Kidney tubule cell (primary cell): ENCODE measurements around the gene CCL23.
"Not testable (repeated sequence)": the region's sequence is repeated elsewhere in the genome, so short reads cannot be mapped to it uniquely, and the experiment has no call there.

Experiments
- DNase-seq: peaks from one replicate; pipeline ENCODE4 v3.0.0-alpha.2; 2018; ENCODE audit warnings: low spot score

CCL23 gene, protein sequence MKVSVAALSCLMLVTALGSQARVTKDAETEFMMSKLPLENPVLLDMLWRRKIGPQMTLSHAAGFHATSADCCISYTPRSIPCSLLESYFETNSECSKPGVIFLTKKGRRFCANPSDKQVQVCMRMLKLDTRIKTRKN

DNA sequence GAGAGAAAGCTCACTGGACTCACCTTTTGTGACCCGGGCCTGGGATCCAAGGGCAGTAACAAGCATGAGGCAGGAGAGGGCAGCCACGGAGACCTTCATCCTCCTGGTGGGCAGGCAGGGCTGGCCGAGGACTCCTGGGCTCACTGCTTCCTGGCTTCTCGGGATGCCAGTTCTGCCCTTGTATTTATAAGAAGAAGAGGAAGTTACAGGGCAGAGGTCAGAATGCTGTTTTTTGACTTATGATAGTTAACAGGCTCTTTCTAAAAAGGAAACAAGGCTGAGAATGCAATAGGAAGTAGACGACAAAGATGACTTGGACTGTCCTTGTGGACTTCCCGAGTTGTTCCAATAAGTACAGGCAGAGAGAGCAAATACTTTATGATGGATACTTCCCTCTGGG lies at the start of gene CCL23:
Gene CCL23 (minus strand): TSS at position 174 of the 400 bp plus-strand sequence. CDS start 75 bp downstream, at position 99.
- no peak for DNase-seq

DNA sequence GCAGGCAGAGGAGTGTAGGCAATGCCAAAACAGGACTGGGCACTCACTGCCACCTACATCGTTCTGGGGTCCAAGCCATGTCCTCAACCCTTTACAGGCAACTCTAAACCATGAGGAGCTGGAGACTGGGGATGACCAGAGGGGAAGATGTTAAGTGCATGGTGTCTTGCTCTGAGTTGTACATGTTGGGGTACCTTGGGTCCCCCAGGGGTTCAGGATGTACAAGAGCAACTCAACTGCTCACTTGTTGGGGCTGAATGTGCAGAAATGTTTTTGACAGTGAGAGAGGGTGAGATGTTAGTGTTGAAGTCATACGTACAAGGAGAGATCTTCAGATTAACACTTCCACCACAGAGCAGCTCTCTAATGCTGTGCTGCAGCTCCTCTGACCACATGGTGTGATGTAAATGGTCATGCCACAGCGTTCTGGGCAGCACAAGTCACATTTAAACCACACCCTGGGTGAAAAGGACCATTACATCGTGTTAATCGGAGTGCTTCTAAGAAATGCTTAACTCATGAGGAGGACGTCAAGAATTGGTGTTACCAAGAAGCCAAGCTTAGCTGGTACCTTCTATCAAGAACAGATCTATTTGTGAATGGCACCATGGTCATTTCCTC lies 48.7 kb upstream of the CCL23 start:
- DNase-seq, result no peak

DNA sequence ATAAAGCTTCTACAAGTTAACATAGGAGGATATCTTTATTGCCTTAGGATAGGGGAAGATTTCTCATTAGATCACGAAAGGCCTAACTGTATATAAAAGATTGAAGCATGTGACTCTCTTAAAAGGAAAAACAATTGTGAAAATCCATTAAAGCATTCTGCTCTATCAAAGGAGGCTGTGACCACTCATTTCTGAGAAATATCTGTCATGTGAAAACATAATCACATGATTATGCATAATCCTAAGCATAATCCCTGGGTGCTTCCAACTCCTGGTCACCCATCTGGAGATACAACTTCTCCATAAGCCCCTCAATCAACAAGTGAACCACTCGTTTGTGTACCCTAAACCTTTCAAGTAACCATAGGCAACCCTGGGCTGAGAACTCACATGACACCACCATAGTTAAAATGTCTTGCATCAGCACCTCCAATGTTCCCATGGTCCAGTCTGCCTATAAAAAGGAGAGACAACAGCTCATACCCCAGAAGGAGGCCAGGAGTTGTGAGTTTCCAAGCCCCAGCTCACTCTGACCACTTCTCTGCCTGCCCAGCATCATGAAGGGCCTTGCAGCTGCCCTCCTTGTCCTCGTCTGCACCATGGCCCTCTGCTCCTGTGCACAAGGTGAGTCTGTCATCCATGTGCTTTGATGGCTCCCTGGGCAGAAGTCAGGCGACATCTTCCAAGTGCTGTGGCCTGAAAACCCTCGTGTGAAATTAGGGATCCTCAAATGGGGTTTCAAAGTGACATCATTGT lies 46.2 kb upstream of the CCL23 start, which contains the start of gene CCL18:
Gene CCL18 (plus strand): TSS at position 487 of the 756 bp plus-strand sequence. CDS start 71 bp downstream, at position 558.
- no peak for DNase-seq

DNA sequence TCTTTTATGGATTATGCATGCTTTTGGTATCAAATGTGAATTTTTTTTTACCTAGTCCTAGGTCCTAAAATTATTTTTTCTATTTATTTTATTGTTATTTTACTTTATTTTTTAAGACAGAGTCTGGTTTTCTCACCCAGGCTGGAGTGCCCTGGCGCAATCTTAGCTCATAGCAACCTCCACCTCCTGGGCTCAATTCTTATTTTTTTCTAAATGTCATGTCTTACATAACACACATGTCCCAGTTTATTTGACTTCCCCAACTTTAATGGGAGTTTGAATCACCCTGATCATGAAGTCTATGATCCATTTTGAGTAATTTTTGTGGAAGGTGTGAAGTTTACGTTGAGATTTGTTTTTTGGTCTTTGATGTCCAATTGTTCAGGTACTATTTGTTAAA lies 43.0 kb upstream of the CCL23 start:
- no peak for DNase-seq

DNA sequence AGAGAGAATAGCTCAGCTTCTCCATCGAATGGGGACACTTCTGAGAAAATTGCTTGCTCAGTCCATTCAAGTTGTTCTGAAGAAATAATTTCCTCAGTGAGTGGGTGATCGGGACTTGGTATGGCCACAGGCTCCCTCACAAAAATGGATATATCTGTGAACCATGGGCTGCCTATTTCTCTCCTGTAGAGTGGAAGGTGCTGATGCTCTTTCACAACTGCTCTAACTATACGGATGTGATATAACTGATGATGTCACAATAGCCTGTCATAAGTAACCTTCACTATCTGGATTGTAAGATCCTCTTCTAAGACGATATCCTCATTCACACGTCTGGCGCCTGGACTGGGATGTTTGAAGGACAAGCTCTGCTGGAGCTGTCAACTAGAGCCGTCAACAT lies 41.6 kb upstream of the CCL23 start:
- DNase-seq, result no peak

DNA sequence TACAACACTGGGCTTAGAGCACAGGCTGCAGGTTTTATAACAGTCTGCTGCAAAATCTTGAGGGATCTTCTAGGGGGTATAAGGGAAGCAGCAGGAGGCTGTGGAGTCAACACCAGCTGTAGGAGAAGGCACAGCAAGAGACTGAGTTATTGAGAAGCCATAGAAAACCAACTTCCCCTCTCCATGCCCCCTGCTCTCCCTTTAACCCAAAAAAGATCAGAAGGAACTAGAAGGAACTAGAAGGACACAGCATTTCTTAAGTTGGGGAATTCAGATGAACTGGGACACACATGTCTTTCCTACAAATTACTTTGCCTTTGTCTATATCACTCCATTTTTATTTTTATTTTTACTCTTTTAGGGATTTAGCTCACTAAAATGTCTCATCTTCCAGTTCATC lies 40.1 kb upstream of the CCL23 start:
- DNase-seq, result no peak

DNA sequence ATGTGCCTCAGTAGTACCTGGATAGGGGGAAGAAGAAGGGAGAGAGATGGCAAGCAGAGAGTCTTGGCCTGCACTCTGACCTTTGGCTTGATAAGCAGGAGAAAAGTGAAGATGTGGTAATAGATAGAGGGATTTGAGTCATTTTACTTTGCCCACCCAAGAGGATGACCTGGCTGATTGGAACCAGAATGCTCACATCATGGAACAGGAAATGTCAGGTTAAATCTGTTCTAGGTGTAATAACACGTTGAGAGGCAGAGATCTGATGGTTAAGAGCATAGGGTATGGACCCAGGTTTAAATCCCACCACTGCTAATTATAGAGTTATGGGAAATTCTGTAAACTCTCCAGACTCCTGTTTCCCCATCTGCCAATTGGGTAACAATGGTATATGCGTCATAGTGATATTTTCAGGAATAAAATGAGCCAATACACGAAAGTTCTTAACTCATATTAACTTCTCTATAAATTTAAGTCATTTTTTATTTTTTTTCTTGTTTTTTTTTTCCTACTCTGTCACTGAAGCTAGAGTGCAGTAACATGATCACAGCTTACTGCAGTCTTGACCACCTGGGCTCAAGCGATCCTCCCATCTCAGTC lies 38.2 kb upstream of the CCL23 start:
- no peak for DNase-seq

DNA sequence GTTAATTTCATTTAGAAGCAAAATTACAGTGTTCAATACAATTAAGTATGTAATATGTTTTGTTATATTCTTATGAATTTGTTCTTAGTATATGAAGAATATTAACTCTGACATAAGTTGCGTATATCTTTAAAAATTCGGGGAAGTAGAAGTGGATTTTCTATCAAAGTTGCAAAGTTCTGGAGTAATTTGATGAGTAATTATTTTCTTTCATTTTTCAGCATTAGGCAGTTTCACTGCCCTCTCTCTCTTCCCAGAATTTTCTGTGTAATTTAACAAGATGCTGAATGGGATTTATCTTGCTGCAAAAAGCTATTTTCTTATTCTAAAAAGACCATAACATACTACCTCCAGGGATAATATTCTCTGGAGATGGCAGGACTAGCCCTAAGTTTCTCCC lies 37.4 kb upstream of the CCL23 start:
- no peak for DNase-seq

DNA sequence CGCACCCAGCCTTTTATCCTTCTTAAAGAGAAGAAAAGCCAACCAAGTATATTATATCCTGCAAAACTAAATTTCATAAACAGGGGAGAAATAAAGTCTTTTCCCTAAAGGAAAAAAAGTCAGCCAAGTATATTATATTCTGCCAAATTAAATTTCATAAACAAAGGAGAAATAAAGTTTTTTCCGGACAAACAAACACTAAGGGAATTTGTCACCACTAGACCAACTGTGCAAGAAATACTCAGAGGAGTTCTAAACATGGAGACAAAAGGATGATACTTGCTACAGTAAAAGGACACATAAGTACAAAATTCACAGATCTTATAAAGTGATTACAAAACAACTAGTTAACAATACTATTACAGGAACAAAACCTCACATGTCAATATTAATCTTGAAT lies 31.9 kb upstream of the CCL23 start:
- DNase-seq, result no peak

DNA sequence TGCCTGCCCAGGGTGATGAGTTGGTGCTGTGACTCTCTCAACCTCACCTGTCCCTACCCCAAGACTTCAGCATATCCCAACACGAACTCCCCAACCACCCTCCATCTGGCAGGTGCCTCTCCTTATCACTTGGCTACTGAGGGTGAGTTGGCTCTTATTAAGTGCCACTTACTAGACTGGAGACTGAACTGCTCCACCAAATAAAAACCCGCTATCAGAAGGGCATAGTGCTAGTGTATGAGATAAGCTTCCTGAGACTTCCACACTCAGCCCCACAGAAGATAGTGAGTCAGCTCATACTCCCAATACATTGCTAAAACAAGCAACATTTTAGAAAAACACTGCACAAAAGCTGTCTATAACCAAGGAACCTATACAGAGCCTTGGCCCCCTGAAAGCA lies 30.3 kb upstream of the CCL23 start:
- no peak for DNase-seq

DNA sequence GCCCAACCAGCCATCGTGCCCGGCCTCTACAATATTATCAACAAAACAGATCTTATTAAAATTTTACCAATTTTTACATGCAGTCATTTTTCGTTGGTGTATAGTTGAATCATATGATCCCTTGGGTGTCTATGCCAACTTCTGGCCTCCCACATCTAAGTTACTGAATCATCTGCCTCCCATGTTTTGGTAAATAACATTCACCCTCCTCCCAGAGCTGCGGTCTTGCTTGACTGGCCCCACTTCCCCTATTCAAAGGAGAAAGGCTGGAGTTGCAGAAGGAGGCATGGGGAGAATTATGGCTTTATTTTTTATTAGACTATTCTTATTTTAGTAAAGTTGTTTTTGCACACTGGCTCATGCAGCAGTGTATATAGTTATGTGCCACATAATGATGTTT lies 18.5 kb upstream of the CCL23 start:
- DNase-seq, result peak; percentile 20

DNA sequence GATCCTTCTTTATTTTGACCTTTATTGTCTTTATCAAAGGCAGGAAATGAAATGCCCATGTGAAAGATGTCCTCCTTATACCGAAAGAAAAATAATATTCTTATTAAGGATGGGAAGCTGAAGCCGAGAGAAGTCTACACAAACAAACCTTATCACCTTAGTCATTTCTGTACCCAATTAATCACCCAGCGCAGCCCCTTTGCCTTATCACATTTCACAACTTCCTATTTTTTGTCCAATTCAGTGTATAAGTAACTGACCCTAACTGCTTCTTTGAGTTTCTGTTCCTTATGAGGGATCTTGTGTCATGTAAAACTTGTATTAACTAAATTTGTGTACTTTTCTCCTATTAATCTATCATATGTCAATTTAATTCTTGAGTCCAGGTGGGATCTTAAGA lies 16.4 kb upstream of the CCL23 start:
- no peak for DNase-seq

DNA sequence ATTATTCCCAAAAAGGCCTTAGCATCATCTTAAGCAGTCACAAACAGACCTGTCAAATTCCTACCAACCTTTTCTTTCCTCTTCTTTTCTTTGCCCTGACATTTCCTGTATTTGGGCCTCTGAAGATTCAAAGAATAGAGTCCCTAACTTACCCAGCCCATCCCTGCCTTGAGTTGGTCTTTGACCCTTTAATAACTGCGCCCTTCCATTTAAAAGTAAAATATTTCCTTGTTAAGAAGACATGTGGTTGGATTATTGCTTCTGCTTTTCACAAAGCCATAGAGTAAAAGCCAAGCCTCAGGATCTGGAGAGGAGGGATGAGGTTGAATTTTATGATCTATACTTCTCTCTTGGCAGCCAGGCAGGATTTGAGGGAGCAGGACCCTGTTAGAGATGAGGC lies 13.2 kb upstream of the CCL23 start:
- DNase-seq, result no peak

DNA sequence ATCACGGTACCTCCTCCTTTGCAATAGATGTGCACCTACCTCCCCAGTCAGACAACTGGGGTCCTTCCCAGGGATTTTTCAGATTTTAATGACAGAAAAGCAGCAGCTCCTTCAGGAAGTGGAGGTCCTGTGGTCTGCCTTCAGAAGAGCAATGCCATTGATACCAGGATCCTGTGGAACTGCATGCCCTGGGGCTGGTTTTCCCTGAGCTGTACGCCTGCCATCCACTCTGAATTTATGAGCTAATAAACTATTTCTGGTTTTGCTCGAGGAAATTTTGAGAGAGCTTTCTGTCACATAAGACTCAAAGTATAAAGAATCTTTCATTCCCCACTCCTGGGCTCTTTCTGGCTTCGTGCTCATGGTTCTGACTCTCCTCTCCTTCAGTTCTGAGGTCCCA lies 10.0 kb upstream of the CCL23 start:
- DNase-seq, result no peak

DNA sequence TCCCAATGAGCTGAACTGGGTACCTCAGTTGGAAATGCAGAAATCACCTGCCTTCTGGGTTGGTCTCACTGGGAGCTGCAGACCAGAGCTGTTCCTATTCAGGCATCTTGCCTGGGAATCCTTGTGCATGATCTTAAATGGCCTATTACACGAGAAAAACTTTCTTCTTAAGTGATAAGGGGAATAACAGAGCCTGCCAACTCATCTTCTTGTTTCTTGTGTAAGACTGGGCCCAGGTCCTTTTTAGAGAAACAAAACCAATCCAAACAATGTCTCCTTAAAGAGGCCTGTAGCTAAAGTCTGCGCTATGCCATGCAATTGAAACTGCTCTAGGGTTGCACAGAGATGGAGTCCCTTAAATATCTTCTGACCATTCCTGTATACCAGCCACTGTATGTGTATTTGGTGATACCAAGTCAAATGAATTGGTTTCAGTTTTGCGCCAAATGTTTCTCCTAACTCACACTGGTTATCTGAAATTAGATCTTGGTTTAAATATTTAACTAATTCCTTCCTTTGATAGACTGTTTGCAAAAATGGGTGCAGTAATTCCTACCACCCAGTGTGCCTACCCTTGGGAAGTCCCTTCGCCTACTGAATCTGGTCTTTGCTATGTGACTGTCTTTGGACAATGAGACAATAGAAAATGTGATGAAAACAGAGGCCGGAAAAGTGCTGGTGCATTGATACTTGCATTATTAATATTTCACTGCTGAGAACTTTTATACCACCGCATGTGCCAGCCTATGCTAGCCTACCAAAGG lies 6.5 kb upstream of the CCL23 start:
- DNase-seq, result no peak

DNA sequence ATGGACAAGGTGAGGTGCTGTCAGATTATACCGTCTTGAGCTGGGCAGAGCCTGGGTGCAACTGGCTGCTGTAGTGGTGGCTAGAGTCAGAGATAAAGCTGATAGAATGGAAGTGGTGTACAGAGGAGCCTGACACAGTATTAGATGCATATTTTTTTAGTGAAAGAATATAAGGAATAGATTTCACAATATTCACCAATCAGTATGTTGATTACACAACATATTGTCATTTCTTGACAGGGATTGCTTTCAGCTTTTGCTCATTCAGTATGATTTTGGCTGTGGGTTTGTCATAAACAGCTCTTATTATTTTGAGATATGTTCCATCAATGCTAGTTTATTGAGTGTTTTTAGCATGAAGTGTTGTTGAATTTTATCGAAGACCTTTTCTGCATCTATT lies 1.7 kb upstream of the CCL23 start:
- DNase-seq, result no peak

DNA sequence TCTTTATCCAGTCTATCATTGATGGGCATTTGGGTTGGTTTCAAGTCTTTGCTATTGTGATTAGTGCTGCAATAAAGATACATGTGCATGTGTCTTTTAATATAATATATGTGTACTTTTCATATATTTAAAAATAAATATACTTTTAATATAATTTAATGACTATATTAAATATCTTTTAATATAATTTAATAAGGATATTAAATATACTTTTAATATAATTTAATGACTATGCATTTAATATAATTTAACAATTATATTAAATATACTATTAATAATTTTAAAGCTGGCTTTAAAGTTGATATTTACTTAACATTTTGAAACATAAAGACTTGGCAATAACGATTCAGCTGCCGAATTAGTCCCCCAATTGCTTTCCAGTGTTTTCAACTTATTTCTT lies 1.2 kb downstream of the CCL23 start:
- no peak for DNase-seq

DNA sequence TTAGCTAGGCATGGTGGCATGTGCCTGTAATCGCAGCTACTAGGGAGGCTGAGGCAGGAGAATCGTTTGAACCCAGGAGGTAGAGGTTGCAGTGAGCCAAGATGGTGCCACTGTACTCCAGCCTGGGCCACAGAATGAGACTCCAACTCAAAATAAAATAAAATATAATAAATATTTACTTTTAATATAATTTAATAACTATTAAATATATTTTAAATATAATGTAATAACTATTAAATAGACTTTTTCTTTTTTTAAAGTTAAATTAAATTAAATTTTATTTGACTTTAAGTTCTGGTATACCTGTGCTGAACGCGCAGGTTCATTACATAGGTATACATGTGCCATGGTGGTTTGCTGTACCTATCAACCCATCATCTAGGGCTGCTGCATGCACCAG lies 1.9 kb downstream of the CCL23 start:
- not testable (repeated sequence) for DNase-seq

DNA sequence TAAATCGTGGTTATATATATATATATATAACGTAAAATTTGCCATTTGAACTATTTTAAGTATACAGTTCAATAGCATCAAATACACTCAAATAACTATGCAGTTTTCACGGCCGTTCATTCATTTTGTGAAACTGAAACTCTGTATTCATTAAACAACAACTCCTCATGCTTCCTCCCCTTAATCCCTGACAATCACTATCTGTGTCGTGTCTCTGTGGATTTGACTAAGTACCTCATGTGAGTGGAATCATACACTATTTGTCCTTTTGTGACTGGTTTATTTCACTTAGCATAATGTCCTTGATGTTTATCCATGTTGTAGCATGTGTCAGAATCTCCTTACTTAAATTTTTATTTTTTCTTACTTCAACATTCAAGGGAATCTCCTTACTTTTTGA lies 2.8 kb downstream of the CCL23 start:
- DNase-seq, result no peak

DNA sequence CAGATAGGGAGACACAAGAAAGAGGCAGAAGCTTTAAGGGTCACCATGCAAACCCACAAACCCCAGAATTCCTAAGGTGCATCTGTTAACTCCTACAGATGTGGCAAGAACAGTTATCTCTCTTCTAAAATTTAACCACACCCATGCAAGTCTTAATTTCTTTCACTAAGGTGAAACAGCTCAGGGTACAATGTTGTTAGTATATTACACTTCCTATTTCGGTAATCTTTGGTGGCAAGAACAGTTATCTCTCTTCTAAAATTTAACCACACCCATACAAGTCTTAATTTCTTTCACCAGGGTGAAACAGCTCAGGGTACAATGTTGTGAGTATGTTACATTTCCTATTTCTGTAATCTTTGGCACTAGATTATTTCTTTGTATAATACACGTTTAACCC lies 6.6 kb downstream of the CCL23 start:
- DNase-seq, result no peak

DNA sequence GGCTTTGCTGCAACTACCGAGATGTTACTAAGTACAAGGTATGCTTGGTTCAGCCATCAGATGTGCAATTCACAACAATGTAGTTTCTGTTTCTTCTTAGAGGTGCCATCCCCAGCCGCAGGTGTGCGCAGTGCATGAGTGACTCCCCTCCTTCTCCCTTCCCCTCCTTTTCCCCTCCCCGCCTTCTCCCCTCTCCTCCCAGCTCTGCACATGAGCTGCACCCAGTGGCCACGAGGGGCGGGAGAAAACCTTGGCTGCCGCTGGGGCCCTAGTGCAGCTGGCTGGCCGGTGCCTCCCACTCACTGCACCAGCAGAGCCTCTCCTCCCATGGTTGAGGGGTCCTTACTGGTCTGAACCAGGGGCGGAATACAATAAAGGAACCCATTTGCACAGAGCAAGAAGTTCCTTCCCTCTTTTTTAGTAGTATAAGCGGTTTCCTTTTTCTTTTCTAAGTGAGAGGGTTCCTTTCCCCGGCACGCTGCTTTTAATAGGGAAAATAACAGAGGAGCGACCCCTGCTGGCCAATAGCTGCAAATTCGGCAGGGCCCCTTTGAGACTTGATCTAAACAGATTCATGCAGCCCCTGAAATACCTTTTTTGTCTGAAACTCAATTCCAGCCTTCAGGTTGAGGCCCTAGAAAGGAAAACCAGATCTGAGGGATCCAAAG lies 8.6 kb downstream of the CCL23 start:
- DNase-seq, result no peak

DNA sequence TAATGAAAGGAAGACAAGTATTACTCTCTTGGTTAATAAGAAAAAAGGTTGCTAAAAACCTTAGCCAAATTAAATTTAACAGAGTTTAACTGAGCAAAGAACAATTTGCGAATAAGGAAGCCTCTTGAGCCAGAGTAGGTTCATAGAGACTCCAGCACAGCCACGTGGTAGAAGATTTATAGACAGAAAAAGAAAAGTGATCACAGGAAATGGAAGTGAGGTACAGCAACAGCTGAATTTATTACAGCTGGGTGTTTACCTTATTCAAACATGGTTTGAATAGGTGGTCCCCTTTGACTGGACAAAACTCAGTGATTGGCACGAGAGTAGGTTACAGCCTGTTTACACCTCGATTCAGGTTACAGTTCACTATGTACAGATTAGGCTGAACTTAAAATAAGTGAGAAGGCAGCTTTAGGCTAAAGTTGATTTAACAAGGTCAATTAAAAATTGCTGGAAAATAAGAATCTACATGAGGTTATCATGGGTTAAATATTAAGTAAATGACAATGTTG lies 13.1 kb downstream of the CCL23 start:
- DNase-seq, result no peak
